HCT116 (cell line): ENCODE data around the gene DPYD. TPM values are rescaled to one million over a fixed set of nuclear protein-coding genes. Genes with fewer than 3 reads are reported as not detected.

Experiments used
- ATAC-seq: fragments of 200-7000 bp; cut with Tn5 transposase; 2 replicates; pipeline ENCODE4 v1.9.1; 2020; ENCODE audit warnings: mild to moderate bottlenecking, moderate library complexity
- BruUV-seq: library from RNA; stranded (reverse); fragments of 400-500 nt; replicated peaks from 2 replicates; lab custom pipeline; 2021; lab: Mats Ljungman, UMichigan
- CTCF ChIA-PET: fragments of 300-600 bp; sonication (Branson Sonifier 250); formaldehyde crosslinking; loops from one replicate; lab custom pipeline; 2021; ENCODE audit warnings: antibody characterized with exemption; lab: Charles Lee
- POLR2A ChIA-PET: fragments of 300-600, 350-600 bp; sonication (Branson Sonifier 250); formaldehyde crosslinking; loops from one replicate; lab custom pipeline; 2021; ENCODE audit warnings: antibody characterized with exemption; lab: Charles Lee
- RAD21 ChIA-PET, 2 experiments: fragments of 300-600 bp; sonication (Branson Sonifier 250); formaldehyde crosslinking; loops; one replicate each; lab custom pipeline; 2023; ENCODE audit warnings: low total read pairs in 2 of 2; ENCODE audit not compliant: uncharacterized antibody in 2 of 2, unreplicated experiment in 2 of 2, low non-redundant PET in 1 of 2; lab: Charles Lee
- DNase-seq: peaks from one replicate; pipeline ENCODE4 v3.0.0-alpha.2; 2010; ENCODE audit warnings: low read depth, low spot score
- H2AFZ ChIP-seq: fragments of 200-600 bp; shearing (Covaris generic), sonication (generic); 2 replicates; pipeline ENCODE4 v1.6.1; 2017; ENCODE audit warnings: low read depth, mixed run types, mixed read lengths, antibody characterized with exemption, low read length; ENCODE audit not compliant: poor library complexity, severe bottlenecking
- H3K27ac ChIP-seq: 2 replicates; pipeline ENCODE4 v1.5.1; 2012; ENCODE audit warnings: low read depth, low read length
- H3K27me3 ChIP-seq: fragments of 200-600 bp; sonication (generic); 2 replicates; pipeline ENCODE4 v1.6.1; 2016; ENCODE audit warnings: mixed run types, low read length, mixed read lengths; ENCODE audit not compliant: insufficient read depth
- H3K36me3 ChIP-seq, 2 experiments: fragments of 200-500 bp in 1 of 2; fragments of 200-600 bp in 1 of 2; sonication (Bioruptor generic) in 1 of 2; sonication (generic) in 1 of 2; 2 replicates each; pipeline versions ENCODE4 v1.5.1 to v1.6.1; 2014 to 2016; ENCODE audit warnings: low read length in 2 of 2, inconsistent platforms in 1 of 2, mixed read lengths in 1 of 2, mixed run types in 1 of 2; ENCODE audit not compliant: insufficient read depth in 2 of 2, control insufficient read depth in 1 of 2
- H3K4me1 ChIP-seq, 2 experiments: fragments of 200-600 bp in 1 of 2; sonication (generic) in 1 of 2; 2 replicates each; pipeline versions ENCODE4 v1.5.1 to v1.6.1; 2012 to 2017; ENCODE audit warnings: low read length in 2 of 2, inconsistent platforms in 1 of 2, mild to moderate bottlenecking in 1 of 2, mixed read lengths in 1 of 2, mixed run types in 1 of 2, moderate library complexity in 1 of 2; ENCODE audit not compliant: insufficient read depth in 2 of 2, control insufficient read depth in 1 of 2
- H3K4me2 ChIP-seq: fragments of 200-600 bp; sonication (generic); 2 replicates; pipeline ENCODE4 v1.6.1; 2017; ENCODE audit warnings: mixed run types, low read length, mixed read lengths
- H3K4me3 ChIP-seq, 2 experiments: fragments of 200-600 bp in 1 of 2; sonication (generic) in 1 of 2; replicated peaks in 1 of 2; 2 replicates each; pipeline ENCODE4 v1.5.1; 2011 to 2016; ENCODE audit warnings: low read length in 2 of 2, control low read depth in 1 of 2, low read depth in 1 of 2, mild to moderate bottlenecking in 1 of 2, mixed read lengths in 1 of 2, mixed run types in 1 of 2
- H3K79me2 ChIP-seq: fragments of 200-600 bp; sonication (generic); 2 replicates; pipeline ENCODE4 v1.6.1; 2017; ENCODE audit warnings: mild to moderate bottlenecking, mixed run types, low read length, moderate library complexity, mixed read lengths; ENCODE audit not compliant: insufficient read depth
- H3K9ac ChIP-seq: fragments of 200-600 bp; sonication (generic); 2 replicates; pipeline ENCODE4 v1.6.1; 2016; ENCODE audit warnings: low read length, mixed read lengths
- H3K9me2 ChIP-seq: fragments of 200-600 bp; sonication (generic), shearing (Covaris generic); 2 replicates; pipeline ENCODE4 v1.6.1; 2017; ENCODE audit warnings: mixed run types, mild to moderate bottlenecking, moderate library complexity; ENCODE audit not compliant: insufficient read depth
- H3K9me3 ChIP-seq, 2 experiments: fragments of 200-500 bp in 1 of 2; fragments of 200-600 bp in 1 of 2; sonication (Bioruptor generic) in 1 of 2; sonication (generic) in 1 of 2; 2 replicates each; pipeline ENCODE4 v1.6.1; 2014 to 2017; ENCODE audit warnings: low read length in 2 of 2, mixed read lengths in 2 of 2, inconsistent platforms in 1 of 2, low read depth in 1 of 2, mild to moderate bottlenecking in 1 of 2, mixed run types in 1 of 2, moderate library complexity in 1 of 2; ENCODE audit not compliant: control insufficient read depth in 1 of 2, insufficient read depth in 1 of 2
- H4K20me1 ChIP-seq: fragments of 200-600 bp; sonication (generic), shearing (Covaris generic); 2 replicates; pipeline ENCODE4 v1.6.1; 2017; ENCODE audit warnings: mixed run types, mild to moderate bottlenecking, moderate library complexity; ENCODE audit not compliant: insufficient read depth
- CBX3 ChIP-seq: IDR thresholded peaks from 2 replicates; pipeline ENCODE4 v1.6.1; 2012; ENCODE audit warnings: low read depth
- CTCF ChIP-seq, 3 experiments: fragments of 200-600 bp in 1 of 3; sonication (generic) in 1 of 3; IDR thresholded peaks in 2 of 3; conservative IDR thresholded peaks in 1 of 3; 2 replicates each; pipeline ENCODE4 v1.5.1; 2012 to 2017; ENCODE audit warnings: low read depth in 2 of 3, low read length in 2 of 3, antibody characterized with exemption in 1 of 3, borderline replicate concordance in 1 of 3, control low read depth in 1 of 3, mild to moderate bottlenecking in 1 of 3, mixed read lengths in 1 of 3, mixed run types in 1 of 3, moderate library complexity in 1 of 3; ENCODE audit not compliant: insufficient read depth in 1 of 3
- ELF1 ChIP-seq: IDR thresholded peaks from 2 replicates; pipeline ENCODE4 v1.6.1; 2012; ENCODE audit warnings: low read depth, borderline replicate concordance
- EZH2phosphoT487 ChIP-seq: fragments of 200-600 bp; IDR thresholded peaks from 2 replicates; pipeline ENCODE4 v1.6.1; 2018; ENCODE audit warnings: antibody characterized with exemption, borderline replicate concordance
- MAX ChIP-seq: IDR thresholded peaks from 2 replicates; pipeline ENCODE4 v1.6.1; 2012
- POLR2A ChIP-seq: IDR thresholded peaks from 2 replicates; pipeline ENCODE4 v1.7.0; 2011; ENCODE audit warnings: borderline replicate concordance; ENCODE audit not compliant: insufficient read depth, insufficient read length; ENCODE audit errors: extremely low read depth
- RAD21 ChIP-seq: IDR thresholded peaks from 2 replicates; pipeline ENCODE4 v1.6.1; 2012; ENCODE audit warnings: low read depth, mild to moderate bottlenecking
- REST ChIP-seq: IDR thresholded peaks from 2 replicates; pipeline ENCODE4 v1.6.1; 2012; ENCODE audit warnings: low read depth
- TCF7L2 ChIP-seq: IDR thresholded peaks from 2 replicates; pipeline ENCODE4 v1.7.0; 2011; ENCODE audit warnings: borderline replicate concordance, inconsistent platforms; ENCODE audit not compliant: insufficient read depth, insufficient read length; ENCODE audit errors: extremely low read depth
- YY1 ChIP-seq: IDR thresholded peaks from 2 replicates; pipeline ENCODE4 v1.6.1; 2011; ENCODE audit warnings: low read length, low read depth, moderate library complexity, mild to moderate bottlenecking; ENCODE audit not compliant: insufficient replicate concordance; ENCODE audit errors: extremely low read depth
- ZBTB33 ChIP-seq: IDR thresholded peaks from 2 replicates; pipeline ENCODE4 v1.6.1; 2011; ENCODE audit warnings: mild to moderate bottlenecking, low read length, moderate library complexity; ENCODE audit not compliant: insufficient replicate concordance; ENCODE audit errors: extremely low read depth
- intact Hi-C: fragments of 100-400 bp; cut with micrococcal nuclease; formaldehyde crosslinking; loops from 2 replicates; pipeline ENCODE4 v1.10.0; 2022
- total RNA-seq: library from RNA; stranded (reverse); gene quantifications from one replicate; pipeline ENCODE4 v1.2.1, GENCODE V29; 2021; ENCODE audit not compliant: unreplicated experiment
- TF ChIP-seq, protein P1 (sequence below): IDR thresholded peaks from 2 replicates; pipeline ENCODE4 v1.6.1; 2012

DPYD gene
- total RNA-seq, 1 experiment from 2014 or later: 1.7 TPM

GRCh38 chr1:97464305-97464704 is 456.5 kb downstream of the DPYD start:
- Histone ChIP-seq H3K27ac (no peak overlapping the region), H3K9me2 (0 out of 2 replicates have a peak, but pooled peaks cover 3% of the 10 kb centered on the region), H3K4me2 (no peak overlapping the region), H3K79me2 (no peaks in the 10 kb centered on the region), H3K4me3 (no peak overlapping the region), H4K20me1 (no peaks in the 10 kb centered on the region), H3K36me3 (no peaks in the 10 kb centered on the region), H3K9me3 (no peaks in the 10 kb centered on the region), H3K4me1 (no peaks in the 10 kb centered on the region), H3K9ac (no peak overlapping the region), H3K27me3 (no peaks in the 10 kb centered on the region), H2AFZ (no peak overlapping the region)
- CTCF ChIA-PET: no interaction called here
- TF ChIP-seq, protein P1, sequence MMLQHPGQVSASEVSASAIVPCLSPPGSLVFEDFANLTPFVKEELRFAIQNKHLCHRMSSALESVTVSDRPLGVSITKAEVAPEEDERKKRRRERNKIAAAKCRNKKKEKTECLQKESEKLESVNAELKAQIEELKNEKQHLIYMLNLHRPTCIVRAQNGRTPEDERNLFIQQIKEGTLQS: no peak
- TF ChIP-seq MAX (no peak), YY1 (no peak), ZBTB33 (no peak), CBX3 (no peak), ELF1 (no peak), CTCF (IDR thresholded peaks at IDR 0.05 in 2 of 3, conservative IDR thresholded peaks at IDR 0.05 in 1 of 3; ENCODE audit: borderline replicate concordance in 1 of 3, insufficient read depth in 1 of 3, low read depth in 2 of 3, low read length in 2 of 3) (no peak), TCF7L2 (no peak), RAD21 (no peak), REST (no peak), POLR2A (no peak), EZH2phosphoT487 (no peak)
- DNase-seq (no peak), ATAC-seq (no peak)
- no TSS peak for BruUV-seq
- RAD21 ChIA-PET: no interaction called here
- POLR2A ChIA-PET: no interaction called here
- intact Hi-C loops: no loop called here
